ENCODE data around the gene ZNF292.

DNA sequence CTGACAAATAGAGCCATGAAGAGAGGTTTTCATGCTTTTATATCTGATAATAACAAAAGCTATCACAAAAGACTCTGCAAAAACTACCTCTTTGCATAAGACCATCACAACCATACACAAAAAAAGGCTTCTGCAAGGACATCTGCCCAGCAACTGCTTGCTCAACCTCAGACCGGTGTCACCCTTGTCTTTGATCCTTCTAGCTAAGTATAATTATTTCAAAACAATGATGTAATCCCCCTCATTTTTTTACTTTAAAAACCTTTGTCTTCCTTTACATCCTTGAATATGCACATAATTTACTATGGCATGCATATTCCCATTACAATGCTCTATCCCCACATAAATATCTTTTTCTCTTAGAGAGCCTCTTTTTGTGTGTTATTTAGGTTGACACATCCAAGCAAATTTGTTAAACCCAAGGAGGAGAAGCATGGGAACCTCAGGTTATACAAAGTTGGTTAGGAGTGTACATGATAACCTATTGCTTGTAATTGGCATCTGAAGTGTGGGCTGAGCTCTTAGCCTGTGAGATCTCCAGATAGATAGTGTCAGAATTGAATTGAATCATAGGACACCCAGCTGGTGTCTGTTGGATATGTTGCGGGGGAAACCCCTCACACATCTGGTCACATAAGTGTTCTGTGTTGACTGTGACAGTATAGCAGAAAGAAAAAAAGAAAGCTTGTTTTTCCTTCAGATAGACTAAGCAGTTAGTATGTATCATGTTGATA, 39.8 kb upstream of the ZNF292 start:
- TF ChIP-seq, protein P1, sequence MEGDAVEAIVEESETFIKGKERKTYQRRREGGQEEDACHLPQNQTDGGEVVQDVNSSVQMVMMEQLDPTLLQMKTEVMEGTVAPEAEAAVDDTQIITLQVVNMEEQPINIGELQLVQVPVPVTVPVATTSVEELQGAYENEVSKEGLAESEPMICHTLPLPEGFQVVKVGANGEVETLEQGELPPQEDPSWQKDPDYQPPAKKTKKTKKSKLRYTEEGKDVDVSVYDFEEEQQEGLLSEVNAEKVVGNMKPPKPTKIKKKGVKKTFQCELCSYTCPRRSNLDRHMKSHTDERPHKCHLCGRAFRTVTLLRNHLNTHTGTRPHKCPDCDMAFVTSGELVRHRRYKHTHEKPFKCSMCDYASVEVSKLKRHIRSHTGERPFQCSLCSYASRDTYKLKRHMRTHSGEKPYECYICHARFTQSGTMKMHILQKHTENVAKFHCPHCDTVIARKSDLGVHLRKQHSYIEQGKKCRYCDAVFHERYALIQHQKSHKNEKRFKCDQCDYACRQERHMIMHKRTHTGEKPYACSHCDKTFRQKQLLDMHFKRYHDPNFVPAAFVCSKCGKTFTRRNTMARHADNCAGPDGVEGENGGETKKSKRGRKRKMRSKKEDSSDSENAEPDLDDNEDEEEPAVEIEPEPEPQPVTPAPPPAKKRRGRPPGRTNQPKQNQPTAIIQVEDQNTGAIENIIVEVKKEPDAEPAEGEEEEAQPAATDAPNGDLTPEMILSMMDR (IDR thresholded peaks at IDR 0.05), result no peak
- TF ChIP-seq POLR2A (IDR thresholded peaks at IDR 0.05), result no peak
